Measurements from ENCODE around the gene ANO6.

- TF ChIP-seq CTCF (conservative IDR thresholded peaks at IDR 0.05) (no peak), ZFX (IDR thresholded peaks at IDR 0.05) (no peak)
These were observed 44.4 kb downstream of the ANO6 start for GRCh38 chr12:45260104-45260815.
